Ishikawa (cell line): ENCODE data around the gene CARD11.

Experiments
- CEBPB ChIP-seq: IDR thresholded peaks from 2 replicates; pipeline ENCODE4 v1.6.1; 2012
- CREB1 ChIP-seq: IDR thresholded peaks from 2 replicates; pipeline ENCODE4 v1.6.1; 2012; ENCODE audit warnings: low read depth
- EGR1 ChIP-seq: IDR thresholded peaks from 2 replicates; pipeline ENCODE4 v1.6.1; 2012
- EP300 ChIP-seq: IDR thresholded peaks from 2 replicates; pipeline ENCODE4 v1.6.1; 2012; ENCODE audit warnings: borderline replicate concordance
- RAD21 ChIP-seq: IDR thresholded peaks from 2 replicates; pipeline ENCODE4 v1.6.1; 2012; ENCODE audit warnings: low read depth
- TAF1 ChIP-seq: IDR thresholded peaks from 2 replicates; pipeline ENCODE4 v1.6.1; 2012; ENCODE audit warnings: low read depth, mild to moderate bottlenecking
- TEAD4 ChIP-seq: IDR thresholded peaks from 2 replicates; pipeline ENCODE4 v1.6.1; 2012
- USF1 ChIP-seq: IDR thresholded peaks from 2 replicates; pipeline ENCODE4 v1.6.1; 2012
- YY1 ChIP-seq: IDR thresholded peaks from 2 replicates; pipeline ENCODE4 v1.6.1; 2012; ENCODE audit warnings: low read depth
- TF ChIP-seq, protein P1 (sequence below): IDR thresholded peaks from 2 replicates; pipeline ENCODE4 v1.6.1; 2012
- TF ChIP-seq, protein P2 (sequence below): IDR thresholded peaks from 2 replicates; pipeline ENCODE4 v1.6.1; 2012; ENCODE audit warnings: low read depth, mild to moderate bottlenecking

DNA sequence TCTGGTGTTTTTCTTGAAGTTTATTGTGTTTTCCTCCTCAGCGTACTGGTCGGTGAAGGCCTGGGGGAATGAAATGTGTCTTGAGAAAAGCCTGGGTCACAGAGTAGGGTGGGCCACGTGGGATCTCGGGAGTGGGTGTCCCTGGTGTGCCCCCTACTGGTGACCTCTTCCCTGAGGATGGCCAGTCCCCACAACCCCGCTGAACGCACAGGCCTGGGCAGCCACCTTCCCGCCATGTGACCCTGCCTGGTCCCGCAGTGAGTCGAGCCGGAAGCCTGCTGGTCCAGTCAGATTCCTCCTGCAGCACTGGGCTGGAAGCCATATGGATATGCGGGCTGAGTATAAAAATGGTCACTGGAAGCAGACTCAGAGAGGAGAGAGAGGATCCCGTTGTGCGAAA is 146.6 kb downstream of the CARD11 start:
- TF ChIP-seq RAD21: no peak
- no peak for TF ChIP-seq EP300
- TF ChIP-seq TEAD4: no peak
- TF ChIP-seq, protein P1, sequence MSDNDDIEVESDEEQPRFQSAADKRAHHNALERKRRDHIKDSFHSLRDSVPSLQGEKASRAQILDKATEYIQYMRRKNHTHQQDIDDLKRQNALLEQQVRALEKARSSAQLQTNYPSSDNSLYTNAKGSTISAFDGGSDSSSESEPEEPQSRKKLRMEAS: no peak
- no peak for TF ChIP-seq YY1
- TF ChIP-seq USF1: no peak
- TF ChIP-seq TAF1: no peak
- TF ChIP-seq EGR1: no peak
- TF ChIP-seq, protein P2, sequence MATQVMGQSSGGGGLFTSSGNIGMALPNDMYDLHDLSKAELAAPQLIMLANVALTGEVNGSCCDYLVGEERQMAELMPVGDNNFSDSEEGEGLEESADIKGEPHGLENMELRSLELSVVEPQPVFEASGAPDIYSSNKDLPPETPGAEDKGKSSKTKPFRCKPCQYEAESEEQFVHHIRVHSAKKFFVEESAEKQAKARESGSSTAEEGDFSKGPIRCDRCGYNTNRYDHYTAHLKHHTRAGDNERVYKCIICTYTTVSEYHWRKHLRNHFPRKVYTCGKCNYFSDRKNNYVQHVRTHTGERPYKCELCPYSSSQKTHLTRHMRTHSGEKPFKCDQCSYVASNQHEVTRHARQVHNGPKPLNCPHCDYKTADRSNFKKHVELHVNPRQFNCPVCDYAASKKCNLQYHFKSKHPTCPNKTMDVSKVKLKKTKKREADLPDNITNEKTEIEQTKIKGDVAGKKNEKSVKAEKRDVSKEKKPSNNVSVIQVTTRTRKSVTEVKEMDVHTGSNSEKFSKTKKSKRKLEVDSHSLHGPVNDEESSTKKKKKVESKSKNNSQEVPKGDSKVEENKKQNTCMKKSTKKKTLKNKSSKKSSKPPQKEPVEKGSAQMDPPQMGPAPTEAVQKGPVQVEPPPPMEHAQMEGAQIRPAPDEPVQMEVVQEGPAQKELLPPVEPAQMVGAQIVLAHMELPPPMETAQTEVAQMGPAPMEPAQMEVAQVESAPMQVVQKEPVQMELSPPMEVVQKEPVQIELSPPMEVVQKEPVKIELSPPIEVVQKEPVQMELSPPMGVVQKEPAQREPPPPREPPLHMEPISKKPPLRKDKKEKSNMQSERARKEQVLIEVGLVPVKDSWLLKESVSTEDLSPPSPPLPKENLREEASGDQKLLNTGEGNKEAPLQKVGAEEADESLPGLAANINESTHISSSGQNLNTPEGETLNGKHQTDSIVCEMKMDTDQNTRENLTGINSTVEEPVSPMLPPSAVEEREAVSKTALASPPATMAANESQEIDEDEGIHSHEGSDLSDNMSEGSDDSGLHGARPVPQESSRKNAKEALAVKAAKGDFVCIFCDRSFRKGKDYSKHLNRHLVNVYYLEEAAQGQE: no peak
- TF ChIP-seq CREB1: no peak
- no peak for TF ChIP-seq CEBPB
